HG03460 (cell line): Measurements from ENCODE around the gene SRPK2.
A peak's percentile ranks its signal among the peaks of the same experiment; 100 is the strongest.

ENCODE experiments used
- ATAC-seq: cut with Tn5 transposase; IDR thresholded peaks from one replicate; pipeline ENCODE4 v1.9.1; 2021; ENCODE audit not compliant: unreplicated experiment

The SRPK2 gene

DNA sequence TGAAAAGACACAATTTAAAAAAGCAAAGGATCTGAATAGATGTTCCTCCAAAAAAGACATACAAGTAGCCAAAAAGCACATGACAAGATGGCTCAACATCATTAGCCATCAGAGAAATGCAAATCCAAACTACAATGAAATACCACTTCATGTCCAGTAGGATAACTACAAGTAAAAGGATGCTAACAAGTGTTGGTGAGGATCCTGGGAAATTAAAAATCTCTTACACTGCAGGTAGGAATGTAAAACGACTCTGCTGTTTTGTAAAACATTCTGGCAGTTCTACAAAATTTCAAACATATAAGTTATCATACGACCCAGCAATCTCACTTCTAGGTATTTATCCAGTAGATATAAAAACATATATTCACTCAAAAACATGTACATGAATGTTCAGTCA lies 161.3 kb downstream of the SRPK2 start:
- ATAC-seq, result no peak

DNA sequence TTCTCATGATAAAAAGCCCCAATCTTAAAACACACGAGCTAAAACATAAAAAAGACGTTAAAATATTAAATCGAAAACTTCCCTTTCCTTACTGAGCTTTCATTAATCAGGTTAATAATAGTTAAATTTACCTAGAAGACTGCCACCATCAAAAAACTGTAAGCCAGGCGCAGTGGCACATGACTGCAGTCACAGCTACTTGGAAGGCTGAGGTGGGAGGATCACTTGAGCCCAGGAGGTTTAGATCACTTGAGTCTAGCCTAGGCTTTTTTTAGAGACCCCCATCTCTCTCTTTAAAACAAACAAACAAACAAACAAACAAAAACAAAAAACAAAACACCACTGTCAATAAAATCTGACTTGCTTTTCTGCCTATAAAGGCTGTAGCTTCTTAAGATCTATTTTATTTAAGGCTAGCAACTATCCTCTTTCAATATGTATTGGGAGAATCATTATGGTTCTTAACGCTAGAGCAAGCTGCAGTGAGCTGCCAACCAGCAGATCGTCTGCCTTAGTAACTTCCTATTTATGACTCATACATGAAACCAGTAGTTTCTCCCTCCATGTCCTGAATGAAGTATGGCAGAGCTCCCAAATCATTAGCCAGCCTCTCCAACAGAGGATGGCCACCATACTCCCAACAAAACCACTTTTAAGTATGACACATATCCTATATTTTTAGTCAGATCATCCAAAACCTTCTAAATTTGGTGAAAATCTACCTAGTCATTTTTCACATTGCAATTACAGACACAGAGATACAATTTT lies 163.7 kb downstream of the SRPK2 start:
- peak; percentile 93 for ATAC-seq

DNA sequence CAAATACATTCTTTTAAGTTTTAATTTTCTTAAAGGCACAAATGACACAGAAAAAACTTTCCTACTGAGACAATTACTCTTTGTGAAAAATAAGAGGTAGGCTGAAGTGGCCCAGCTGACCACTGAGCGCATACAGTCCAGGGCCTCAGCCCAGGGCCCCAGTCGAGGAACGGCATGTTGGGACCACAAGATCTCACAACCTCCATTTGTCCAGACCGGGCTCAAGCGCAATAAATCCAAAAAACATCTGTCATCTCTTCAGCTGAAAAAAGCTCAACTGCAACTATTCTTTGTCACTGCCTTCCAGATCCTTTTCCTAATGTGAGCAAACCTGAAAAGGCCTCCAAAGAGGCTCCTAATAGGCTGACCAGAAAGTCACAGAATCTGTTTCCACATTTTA lies 165.8 kb downstream of the SRPK2 start:
- no peak for ATAC-seq

DNA sequence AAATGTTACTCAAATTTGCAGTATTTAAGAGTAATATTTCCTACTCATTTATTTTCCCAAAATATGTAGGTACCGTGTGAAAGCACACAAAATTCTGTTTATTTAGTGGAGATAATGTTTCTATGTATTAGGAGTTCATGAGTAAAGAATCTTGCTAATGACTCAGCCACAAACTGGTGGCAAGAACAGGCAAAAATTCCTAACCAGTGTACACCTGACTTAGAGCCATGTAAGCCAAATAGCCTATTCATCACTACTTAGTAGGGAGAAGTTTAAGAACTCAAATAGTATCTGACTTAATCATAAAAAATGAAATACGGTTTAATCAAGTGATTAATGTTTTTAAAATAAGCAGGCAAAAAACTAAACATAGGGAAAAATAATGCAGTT lies 169.0 kb downstream of the SRPK2 start:
- ATAC-seq, result no peak

DNA sequence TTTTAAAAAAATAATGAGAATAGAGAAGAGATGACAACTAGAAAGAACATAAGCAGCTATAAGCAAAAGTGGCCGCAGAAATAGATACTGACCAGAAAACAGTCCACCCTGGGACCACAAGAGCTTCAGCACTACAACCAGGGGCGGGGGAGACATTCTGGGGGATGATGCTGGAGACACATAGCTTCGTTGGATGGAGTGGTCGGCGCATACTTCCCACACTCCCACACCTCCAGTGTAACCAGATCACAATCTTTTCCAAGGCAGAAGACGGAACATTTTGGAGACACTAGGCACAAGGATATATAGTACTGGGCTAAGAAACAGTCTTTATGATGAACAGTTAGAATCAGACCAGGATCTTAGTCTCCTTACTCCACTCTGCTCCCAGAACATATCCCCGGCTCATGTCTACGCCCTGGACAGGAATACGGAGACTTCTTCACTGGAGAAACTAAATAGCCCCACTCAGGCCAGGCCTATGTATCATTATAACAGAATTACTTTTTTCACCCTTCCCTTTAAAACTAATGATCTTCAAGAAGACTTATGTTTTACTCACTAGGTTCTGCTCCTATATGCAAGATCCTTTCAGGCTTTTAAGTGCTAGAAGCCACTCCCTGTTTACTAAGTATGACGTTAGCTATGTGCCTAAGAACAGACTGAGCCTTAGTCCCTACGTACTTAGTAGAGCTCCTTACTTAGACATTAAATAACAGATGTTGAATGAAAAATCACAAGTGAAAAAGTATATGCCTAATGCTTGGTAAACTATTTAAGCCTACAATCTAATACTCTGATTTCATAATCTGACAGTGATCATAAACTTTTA lies 169.6 kb downstream of the SRPK2 start:
- ATAC-seq, result no peak

DNA sequence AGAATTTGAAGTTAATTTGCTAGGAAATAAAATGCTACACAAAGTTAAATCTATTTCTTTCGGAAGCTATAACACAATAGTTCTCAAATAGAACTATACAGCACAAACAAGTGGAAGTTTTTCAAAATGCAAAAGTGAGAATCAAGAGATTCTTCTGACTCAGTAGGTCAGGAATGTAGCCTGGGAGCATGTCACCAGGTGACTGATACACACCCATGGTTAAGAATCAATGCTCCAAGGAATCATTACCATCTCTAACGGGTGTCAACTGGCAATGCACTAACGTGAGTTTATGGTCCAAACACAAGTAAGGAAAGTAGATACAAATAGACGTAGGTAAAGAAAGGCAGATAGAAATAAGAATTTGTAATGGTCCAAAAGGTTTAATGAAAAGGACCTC lies 170.5 kb downstream of the SRPK2 start:
- no peak for ATAC-seq

DNA sequence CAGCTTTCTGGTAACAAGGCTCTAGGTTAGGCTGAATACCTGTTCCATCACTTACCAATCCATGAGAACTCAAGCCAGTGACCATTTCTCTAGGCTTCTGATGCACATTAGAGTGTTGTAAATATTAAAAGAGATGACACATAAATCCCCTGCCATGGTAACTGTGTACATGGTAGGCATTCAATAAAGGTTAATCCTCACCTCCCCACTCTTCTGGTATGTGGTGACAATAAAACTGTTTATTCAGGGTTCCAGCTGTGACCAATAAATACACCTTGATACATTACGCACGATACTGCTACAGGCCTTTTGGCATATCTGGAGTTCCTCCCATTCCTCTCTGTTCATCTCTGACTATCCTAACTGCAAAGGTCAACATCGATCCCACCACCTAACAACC lies 171.9 kb downstream of the SRPK2 start:
- ATAC-seq, result no peak

DNA sequence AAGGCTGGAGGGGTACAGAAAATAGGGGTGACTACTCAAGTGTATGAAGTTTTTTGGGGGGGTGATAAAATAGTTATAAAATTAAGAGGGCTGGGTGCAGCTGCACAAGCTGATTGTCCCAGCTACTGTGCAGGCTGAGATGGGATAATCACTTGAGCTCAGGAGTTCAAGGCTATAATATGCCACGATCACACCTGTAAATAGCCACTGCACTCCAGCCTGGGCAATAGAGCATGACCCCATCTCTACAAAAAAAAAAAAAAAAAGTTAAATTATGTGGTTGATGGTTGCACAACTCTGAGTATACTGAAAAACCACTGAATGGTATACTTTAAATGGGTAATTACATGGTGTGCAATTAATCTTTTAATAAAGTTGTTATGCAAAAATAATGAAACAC lies 172.9 kb downstream of the SRPK2 start:
- ATAC-seq, result no peak

DNA sequence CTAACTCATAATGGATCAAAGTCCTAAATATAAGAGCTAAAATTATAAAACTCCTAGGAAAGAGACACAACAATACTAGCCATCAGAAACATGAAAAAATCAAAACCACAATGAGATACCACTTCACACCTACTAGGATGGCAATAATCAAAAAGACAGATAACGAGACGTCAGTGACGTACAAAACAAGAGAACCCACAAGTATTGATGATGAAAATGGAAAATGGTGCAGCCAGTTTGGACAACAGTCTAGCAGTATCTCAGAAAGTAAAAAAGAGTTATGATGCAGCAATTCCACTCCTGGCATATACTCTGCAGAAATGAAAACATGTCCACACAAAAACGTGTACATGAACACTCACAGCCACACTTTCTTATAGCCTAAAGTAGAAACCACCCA lies 173.5 kb downstream of the SRPK2 start:
- ATAC-seq, result no peak

DNA sequence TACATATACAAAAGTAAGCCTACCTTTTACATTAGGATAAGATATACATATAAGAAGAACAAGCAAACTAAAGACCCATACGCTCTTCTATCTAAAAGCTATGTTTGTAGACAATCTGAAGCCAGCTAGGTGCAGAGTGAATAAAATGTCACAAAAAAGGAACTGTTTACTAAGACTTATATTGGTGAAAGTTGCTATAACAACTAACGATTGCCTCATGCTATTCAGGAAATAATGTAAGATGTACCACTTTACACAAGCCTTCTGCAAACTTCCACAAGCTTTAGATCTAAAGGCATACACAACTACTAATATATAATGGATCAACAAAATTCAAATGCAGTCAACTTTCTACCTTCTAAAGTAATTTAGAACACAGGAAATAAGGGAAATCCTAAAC lies 175.1 kb downstream of the SRPK2 start:
- no peak for ATAC-seq

DNA sequence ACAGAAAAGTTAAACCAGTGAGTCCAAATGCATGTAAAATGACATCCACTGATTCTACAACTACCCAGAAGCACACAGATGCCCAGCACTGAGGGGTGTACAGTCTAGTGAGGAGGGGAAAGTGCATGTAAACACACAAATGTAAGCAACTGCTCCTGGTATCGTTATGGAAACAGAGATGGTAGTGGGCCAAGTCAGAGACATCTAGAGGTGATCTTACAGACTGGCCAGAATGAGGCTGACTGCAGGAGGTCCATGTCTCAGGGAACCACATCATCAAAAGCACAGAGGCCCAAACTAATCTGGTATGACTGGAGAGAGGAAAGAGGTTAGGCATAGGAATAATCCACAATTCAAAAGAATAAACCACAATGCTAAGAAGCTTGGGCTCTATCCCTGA lies 176.5 kb downstream of the SRPK2 start:
- ATAC-seq, result no peak

DNA sequence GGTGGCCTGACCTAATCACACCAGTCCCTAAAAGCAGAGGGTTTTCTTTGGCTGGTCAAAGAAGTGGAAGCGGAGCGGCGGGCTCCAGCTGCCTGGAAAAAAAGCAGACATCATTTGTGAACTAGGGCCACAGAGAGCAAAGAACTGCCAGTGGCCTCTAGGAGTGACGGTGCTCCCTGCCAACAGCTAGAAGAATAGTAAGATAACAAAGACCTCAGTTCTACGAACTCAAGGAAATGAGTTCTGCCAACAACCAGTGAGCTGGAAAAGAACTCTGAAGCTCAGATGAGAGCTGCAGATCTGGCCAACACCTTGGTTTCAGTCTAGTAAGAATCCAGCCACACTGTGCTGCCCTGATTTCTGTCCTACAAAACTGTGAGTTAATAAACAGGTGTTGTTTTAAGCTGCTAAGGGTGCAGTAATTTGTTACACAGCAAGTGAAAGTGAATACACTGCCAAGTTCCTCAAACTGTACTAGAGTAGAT lies 178.0 kb downstream of the SRPK2 start:
- ATAC-seq, result peak; percentile 87

DNA sequence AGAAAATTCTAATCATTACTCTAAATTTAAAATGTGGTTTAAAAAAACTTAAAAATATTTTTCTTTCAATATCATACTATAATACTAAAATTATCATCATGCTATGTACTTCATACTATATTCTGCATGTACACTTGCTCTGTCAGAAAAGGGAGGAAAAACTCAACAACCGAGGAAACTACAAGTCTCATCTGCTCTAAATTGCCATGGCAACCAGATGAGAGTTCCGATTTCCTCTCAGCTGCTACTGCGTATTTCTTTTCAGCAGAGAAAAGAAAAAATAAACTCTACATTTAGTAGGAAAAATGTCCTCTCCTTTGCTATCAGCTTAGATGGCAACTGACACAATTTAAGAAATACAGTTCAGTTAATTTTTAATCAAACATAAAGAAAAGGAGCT lies 178.9 kb downstream of the SRPK2 start:
- ATAC-seq, result no peak

DNA sequence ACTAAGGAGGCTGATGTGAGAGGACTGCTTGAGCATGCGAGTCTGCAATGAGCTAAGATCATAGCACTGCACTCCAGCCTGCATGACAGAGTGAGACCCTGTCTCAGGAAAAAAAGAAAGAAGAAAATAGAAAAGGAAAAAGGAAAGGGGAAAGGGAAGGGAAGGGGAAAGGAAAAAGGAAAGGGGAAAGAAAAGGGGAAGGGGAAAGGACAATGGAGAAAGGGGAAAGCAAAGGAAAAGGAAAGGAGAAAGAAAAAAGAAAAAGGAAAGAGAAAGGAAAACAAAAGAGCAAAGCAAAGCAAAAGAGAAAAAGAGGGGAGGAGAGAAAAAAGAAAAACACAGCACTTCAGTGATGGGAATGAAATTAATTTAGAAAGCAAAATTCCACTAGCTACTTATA lies 179.3 kb downstream of the SRPK2 start:
- ATAC-seq, result no peak

DNA sequence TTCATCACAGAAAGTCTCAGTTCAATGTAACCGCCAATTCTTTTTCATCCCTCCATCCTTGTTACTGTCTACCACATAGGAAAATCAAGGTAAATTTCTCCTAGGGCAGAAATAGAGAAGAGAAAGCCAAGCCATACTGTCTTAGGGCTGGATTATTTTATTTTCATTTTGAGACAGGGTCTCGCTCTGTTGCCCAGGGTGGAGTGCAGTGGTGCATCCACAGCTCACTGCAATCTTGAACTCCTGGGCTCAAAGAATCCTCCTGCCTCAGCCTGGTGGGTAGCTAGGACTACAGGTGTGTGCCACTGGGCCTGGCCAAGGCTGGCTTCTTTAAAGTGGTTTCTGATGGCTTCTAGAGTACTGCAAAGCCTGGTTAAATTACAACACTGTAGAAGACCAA lies 181.7 kb downstream of the SRPK2 start:
- no peak for ATAC-seq

DNA sequence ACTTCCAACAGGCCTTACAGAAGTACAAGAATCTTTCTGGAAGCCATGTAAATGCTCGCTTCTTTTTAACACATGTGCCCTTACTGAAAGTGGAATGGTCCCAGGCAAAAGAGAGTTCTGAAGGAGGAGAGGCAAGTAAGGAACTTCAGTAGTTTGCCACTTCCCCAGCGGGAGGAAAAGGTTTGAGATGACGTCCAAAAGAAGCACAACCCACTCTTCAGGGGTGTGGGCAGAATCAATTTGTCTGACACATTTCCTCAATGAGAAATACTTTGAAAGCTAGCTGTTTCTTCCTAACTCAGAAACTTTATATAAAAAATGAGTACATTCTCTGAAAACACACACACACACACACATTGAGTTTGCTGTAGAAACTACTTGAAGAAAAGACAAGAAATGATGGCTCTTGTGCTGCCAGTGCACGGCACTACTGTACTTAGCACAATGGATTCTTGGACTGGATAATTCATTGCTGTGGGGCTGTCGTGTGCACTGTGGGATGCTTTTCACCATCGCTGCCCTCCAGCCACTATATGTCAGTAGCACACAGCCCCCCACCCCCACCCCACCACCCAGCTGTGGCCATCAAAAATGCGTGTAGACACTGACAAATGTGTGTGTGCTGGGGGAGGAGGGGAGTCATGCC lies 183.0 kb downstream of the SRPK2 start:
- ATAC-seq, result no peak

DNA sequence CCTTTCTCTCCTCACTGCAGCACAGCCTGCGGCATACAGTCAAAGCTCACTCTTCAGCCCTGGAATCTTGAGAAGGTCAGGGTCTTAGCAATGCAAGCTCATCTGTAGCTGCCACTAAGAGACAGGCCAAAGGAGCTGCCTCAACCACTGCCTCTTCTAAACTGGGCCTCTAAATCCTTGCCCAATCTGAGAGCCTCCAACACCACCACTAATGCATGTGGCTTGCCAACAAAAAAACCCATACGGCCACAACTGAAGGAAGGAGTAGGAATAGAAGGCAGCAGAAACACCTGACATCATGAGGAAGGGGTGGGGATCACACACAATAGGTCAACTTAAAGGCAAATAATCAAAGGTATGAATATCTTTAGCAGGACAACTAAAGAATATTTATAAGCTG lies 183.8 kb downstream of the SRPK2 start:
- ATAC-seq, result no peak

DNA sequence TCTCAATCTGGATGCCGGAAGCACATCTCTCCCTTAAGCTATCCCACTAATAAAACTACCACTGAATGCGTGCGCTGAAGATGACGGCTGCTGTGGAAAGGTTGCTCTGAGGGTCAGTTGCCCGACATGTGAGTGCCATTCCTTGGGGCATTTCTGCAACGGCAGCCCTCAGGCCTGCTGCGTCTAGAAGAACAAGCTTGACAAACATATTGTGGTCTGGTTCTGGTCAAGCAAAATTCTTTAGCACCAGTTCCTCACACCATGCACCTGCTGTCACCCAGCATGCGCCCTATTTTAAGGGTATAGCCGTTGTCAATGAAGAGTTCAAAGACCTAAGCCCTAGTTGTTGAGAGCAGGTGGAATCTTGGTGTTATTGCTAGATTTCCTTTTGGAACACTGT lies 184.2 kb downstream of the SRPK2 start:
- ATAC-seq, result no peak

DNA sequence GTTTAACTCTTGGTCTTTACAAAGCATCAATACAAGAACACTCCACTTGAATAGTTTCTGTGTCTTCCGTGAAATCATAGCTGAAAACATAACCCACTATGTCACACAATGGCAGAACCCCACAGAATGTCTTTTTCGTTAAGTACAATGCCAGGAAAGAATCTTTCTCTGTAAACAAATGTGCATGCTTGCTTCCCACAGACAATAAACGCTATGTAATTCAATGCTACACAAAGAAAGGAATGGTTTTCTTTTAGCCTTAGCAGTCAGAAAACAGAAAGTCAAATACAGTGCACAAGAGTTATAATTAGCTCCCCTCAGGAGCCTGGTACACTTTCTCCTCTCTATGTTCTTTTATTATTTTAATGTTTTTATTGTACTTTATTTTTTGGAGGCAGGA lies 186.1 kb downstream of the SRPK2 start:
- no peak for ATAC-seq

DNA sequence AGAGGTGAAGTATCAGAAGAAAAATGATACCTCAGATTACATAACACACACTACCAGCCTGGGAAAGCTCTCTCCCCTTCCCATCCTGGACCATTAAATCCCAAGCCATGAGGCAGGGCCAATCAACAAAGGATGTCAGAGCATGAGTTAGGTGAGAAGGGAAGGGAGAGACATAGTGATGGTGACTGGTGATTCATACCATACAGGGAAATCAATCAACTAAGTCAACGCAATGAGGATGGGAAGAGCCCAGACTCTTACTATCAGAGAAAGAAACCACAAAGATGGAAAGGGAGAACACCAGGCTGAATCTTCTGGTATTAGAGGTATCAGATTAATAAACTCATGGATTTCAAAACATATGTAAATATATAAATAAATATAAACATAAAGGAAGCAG lies 189.3 kb downstream of the SRPK2 start:
- no peak for ATAC-seq

DNA sequence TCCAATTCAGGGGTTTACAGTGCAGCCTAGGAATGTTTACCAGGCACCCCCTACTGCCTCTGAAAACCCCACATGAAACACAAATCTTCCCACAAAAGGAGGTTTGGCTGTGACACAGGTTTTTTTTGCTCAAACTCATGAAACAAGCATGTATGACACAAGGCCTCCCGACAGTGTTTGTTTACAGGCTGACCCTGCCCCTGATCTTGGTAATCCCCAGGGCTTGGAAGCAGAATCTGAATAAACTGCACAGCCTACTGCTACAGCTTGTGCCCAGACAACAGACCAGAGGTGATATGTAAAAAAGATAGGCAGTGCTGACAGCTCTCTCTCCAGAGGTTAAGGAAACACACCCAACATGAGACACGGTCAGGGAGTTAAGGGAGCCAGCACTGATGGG lies 190.5 kb downstream of the SRPK2 start:
- ATAC-seq, result no peak

DNA sequence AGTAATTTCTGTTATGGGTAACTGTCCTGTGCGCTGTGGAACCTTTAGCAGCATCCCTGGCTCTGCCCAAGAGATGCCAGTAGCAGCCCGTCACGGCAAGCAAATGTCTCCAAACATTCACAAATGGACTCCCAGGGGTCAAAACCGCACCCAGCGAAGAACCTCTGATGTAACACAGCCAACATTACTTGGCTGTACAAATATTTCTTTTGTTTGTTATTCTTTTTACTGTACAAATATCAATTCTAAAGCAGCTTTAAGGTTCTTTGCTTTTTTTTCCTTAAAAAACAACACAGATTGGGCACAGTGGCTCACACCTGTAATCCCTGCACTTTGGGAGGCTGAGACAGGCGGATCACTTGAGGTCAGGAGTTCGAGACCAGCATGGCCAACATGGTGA lies 192.2 kb downstream of the SRPK2 start:
- no peak for ATAC-seq
